Measurements from ENCODE around the gene MINDY2. TPM values are rescaled to one million over a fixed set of nuclear protein-coding genes. Genes with fewer than 3 reads are reported as not detected.

Gene MINDY2
- total RNA-seq, 8 experiments from 2014 or later, result 10.7 to 31.7 (median 18.0) TPM

DNA sequence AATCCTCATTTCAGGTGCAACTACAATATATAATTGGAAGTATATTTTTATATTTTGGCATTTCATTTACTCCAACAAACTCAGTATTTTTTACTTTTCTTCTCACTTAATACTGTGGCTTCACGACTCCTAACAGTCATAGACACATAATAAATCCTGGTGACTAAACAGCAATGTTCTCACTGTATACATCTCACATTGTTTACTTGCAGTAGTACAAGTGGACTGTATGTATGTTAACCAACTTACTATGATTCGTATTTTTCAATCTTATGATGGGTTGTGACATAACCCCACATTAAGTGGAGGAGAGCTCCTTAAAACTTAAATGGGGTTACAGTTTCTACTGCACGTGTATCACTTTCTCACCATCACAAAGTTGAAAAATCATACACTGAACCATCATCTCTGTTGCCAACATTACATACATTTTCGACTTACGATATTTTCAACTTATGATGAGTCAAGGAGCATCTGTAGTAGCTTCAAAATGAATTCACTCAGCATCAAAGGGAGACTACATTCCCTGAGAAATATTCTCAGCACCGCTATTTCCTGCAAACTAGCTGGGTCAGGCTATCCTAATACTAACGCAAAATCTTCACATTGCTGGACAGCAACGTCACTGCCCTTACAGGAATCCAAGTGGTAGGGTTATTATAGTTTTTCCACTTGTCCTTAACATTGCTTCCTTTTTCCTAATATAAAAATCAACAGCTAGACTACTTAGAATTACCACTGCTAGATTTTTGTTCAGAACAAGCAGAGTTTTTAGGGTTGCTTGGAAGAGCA is 28.9 kb upstream of the MINDY2 start:
- Histone ChIP-seq H3K4me1 (replicated peaks in 1 of 2) (peaks cover 12% of the 10 kb centered on the region in 2 donors), H3K27ac (no peak overlapping the region), H3K4me3 (no peak overlapping the region)
- 56 to 100% (median 88%) methylated on average over 1 to 7 of the region's 8 CpGs for WGBS, 10 experiments
- ATAC-seq (replicated peaks in 6 of 8), result peak in 2 of 8 experiments; percentile 22 to 29
- in situ Hi-C loops (cut with MboI; ENCODE audit: low pct_unique_long_range_greater_than_20kb in 2 of 9, low sequenced_read_pairs in 9 of 9, unreplicated experiment in 9 of 9), result no loop called here

DNA sequence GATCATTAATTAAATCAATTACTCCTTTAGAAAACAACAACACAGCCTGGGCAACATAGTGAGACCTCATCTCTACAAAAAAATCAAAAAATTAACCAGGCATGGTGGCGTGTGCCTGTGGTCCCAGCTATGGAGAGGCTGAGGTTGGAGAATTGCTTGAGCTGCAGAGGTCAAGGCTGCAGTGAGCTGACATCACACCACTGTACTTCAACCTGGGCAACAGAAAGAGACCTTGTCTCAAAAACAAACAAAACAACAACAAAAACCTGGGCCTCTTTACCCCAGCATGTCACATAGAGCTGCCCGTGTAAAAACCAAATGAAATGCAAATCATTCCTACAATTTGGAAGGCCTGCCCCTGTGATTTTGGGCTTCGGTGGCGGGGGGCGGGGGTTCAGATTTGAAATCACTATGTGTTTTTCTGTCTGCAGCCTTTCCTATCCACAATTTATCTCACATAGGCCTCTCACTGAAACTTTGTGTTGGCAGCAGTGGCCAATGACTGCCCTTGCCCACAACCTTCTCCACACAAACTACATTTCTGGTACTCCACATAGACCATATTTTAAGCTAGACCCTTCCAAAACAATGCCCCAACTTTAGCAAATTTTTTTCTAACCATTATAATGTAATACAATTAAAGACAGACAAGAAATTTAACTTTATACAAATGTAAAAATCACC is 28.1 kb upstream of the MINDY2 start:
- in situ Hi-C loops (cut with MboI; ENCODE audit: low pct_unique_long_range_greater_than_20kb in 2 of 9, low sequenced_read_pairs in 9 of 9, unreplicated experiment in 9 of 9), result no loop called here
- Histone ChIP-seq H3K27ac (no peak overlapping the region), H3K4me1 (replicated peaks in 1 of 2) (peaks cover 12 to 13% of the 10 kb centered on the region in 2 donors), H3K4me3 (no peak overlapping the region)
- WGBS, 10 experiments, result 40 to 100% (median 81%) methylated on average over 1 to 5 of the region's 5 CpGs; no CpG with 5 or more reads in 3 of the 10 experiments
- peak in 2 of 8 experiments; percentile 45 to 51 for ATAC-seq (replicated peaks in 6 of 8)

DNA sequence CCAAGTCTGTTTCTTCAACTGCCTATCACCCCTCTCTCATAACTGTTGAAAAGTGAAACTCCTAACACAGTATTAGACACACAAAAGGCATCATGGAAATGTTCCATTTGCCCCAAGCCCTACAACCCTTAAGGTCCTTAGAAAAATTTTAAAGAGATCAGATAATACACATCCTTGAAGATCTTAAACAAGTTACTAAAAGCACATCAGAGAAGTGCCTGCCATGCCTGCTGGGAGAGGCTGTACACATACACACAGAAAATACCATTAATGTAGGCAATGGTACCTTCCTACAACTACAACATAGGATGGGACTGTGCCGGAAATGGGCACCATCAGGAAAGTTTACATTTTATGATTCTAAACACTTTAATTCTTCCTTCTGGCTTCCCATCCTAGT is 24.9 kb upstream of the MINDY2 start:
- WGBS, 10 experiments, result 57 to 100% (median 100%) methylated on average over 1 of the region's 1 CpG; no CpG with 5 or more reads in 3 of the 10 experiments
- Histone ChIP-seq H3K4me1 (replicated peaks in 1 of 2) (peaks cover 12 to 13% of the 10 kb centered on the region in 2 donors), H3K27ac (no peak overlapping the region), H3K4me3 (peak overlapping the region in 1 of 5 donors; percentile 0)
- ATAC-seq (replicated peaks in 6 of 8), result no peak
- in situ Hi-C loops (cut with MboI; ENCODE audit: low pct_unique_long_range_greater_than_20kb in 2 of 9, low sequenced_read_pairs in 9 of 9, unreplicated experiment in 9 of 9), result no loop called here

DNA sequence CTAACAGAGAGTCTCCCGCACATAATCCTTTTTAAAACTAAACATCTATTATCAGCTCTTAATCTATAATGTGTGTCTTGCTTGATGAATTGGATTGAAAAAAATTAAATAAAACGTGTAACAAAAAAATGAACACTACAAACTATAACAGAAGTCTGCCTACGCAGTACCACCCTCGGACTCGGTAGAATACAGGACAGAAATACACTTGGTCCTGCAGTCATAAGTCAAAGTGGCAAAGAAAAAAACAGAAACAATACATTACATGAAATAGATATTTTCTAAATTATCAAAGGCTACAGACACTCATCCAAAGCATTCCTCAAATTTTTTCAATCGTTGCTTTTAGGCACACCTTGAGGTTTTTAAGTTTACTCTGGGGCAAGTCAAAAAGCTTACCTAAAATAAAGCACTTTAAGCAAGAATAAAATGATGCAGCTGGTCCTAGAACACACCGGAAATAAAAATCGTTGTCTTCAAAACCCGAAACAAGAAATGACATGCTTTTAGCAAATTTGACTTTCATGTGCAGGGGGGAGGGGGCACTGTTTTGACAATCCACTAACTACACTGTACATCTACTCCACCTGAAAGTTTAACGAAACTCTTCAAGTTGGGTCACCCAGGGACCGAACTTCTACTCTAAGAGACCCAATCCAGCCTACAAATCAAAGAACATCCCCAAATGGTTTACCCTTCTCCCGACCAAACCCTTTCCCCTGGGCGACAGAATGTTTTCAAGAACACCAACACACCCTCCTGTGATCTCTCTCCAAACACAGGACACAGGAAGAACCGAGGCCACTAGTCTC is 22.9 kb upstream of the MINDY2 start:
- WGBS, 10 experiments, result 0 to 14% (median 1%) methylated on average over 1 to 14 of the region's 14 CpGs
- no peak for ATAC-seq (replicated peaks in 6 of 8)
- Histone ChIP-seq H3K4me3 (peak overlapping the region; percentile 64 to 89 (median 67)), H3K27ac (peak overlapping the region in 1 of 2 donors; percentile 89), H3K4me1 (replicated peaks in 1 of 2) (peaks cover 5 to 13% of the 10 kb centered on the region in 2 donors)
- in situ Hi-C loops (cut with MboI; ENCODE audit: low pct_unique_long_range_greater_than_20kb in 2 of 9, low sequenced_read_pairs in 9 of 9, unreplicated experiment in 9 of 9), result no loop called here

DNA sequence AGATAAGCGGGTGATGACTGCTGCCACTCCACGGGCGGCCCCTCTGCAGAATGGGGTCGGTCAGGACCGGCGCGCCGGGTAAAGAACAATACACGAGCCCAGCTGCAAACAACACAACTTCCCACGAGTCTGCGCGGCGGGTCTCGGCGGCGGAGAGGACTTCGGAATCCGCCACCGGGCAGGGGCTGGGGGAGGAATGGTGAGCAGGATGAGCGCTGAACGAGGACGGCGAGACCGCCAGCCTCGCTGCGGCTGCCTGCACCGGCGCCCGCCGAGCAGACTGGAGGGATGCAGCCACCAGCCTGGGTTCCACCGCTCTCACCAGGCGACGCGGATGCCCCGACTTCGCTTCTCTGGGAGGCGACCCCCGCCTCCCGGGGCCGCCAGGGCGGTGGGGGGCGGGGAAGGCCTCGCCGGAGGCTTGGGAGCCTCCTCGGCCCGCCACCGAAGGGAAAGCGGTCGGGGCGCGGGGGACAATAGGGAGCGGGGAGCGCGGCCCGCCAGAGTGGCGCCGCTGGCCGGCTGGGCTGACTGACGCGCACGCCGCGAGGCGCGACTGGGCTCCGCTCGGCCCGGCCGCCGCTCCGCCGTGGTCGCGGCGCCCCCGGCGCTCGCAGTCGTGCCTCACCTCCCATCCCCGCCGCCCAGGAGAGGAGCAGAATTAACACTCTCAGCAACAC is 22.1 kb upstream of the MINDY2 start:
- Histone ChIP-seq H3K4me1 (replicated peaks in 1 of 2) (peaks cover 5 to 13% of the 10 kb centered on the region in 2 donors), H3K4me3 (peak overlapping the region; percentile 64 to 89 (median 67)), H3K27ac (peak overlapping the region; percentile 78 to 89)
- 0% methylated on average over 2 to 3 of the region's 81 CpGs; no CpG with 5 or more reads in 8 of the 10 experiments for WGBS, 10 experiments
- in situ Hi-C loops (cut with MboI; ENCODE audit: low pct_unique_long_range_greater_than_20kb in 2 of 9, low sequenced_read_pairs in 9 of 9, unreplicated experiment in 9 of 9), result no loop called here
- peak; percentile 30 to 53 (median 45) for ATAC-seq (replicated peaks in 6 of 8)

DNA sequence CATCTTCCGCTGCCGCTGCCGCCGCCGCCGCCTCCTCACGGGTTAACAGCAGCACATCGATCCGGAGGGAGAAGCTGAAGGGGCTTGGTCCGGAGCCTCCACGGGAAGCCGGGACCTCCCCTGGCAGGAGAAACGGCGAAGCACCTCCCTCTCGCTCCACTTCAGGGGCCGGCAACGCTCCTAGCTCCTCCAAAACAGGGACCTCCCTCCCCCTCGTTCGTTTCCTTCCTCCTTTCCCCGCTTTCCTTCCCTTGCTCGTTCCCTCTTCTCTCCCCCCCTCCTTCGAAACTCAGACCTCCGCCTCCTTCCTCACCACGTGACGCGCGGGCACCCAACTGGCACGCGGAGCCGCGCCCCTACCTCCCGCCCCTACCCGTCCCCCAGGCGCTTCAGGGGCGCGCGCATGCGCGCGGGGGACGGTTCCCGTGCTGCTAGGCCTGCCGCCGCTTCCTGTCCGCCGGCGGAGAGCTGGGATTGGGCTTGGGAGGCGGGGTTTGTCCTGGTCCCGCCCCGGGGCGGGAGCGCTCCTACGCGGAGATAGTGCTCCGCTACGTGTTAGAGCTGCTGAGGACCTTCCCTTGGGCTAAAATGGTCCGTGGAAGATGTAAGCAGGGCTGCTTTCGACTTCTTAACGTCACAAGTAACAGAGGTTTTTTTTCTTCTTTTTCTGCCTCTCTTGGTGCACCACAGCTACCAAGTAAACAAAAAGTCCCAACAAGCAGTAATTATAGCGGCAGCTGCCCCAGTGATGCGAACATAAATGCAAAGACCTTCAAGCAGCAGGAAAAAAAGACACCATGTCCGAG is 21.4 kb upstream of the MINDY2 start, which contains the start of gene ADAM10:
ADAM10 (minus strand) TSS at position 176 of the 806 bp plus-strand sequence; CDS start at position 3, 173 bp downstream.
- in situ Hi-C loops (cut with MboI; ENCODE audit: low pct_unique_long_range_greater_than_20kb in 2 of 9, low sequenced_read_pairs in 9 of 9, unreplicated experiment in 9 of 9), result no loop called here

DNA sequence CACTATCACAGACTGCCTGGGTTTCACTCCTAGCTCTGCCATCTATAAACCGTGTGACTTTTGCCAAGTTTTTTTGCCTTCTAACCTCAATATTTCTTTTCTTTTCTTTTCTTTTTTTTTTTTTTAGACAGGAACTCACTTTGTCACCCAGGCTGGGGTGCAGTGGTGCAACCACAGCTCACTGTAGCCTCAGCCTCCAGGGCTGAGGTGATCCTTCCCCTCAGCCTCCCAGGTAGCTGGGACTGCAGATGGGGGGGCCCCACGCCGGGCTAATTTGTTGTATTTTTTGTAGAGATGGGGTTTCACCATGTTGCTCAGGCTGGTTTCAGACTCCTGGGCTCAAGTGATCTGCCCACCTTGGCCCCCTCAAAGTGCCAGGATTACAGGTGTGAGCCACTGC is 18.4 kb upstream of the MINDY2 start:
- in situ Hi-C loops (cut with MboI; ENCODE audit: low pct_unique_long_range_greater_than_20kb in 2 of 9, low sequenced_read_pairs in 9 of 9, unreplicated experiment in 9 of 9), result no loop called here
- ATAC-seq (replicated peaks in 6 of 8), result no peak
- WGBS, 10 experiments, result 22 to 92% (median 82%) methylated on average over 1 to 3 of the region's 3 CpGs; no CpG with 5 or more reads in 1 of the 10 experiments
- Histone ChIP-seq H3K4me1 (replicated peaks in 1 of 2) (no peaks in the 10 kb centered on the region), H3K27ac (no peak overlapping the region), H3K4me3 (no peak overlapping the region)

More for the DNA sequence above, 21.4 kb upstream of the MINDY2 start, which contains the start of gene ADAM10:
- Histone ChIP-seq H3K27ac (peak within 1 kb of the TSS; percentile 78 to 89), H3K4me3 (peak within 1 kb of the TSS; percentile 64 to 89 (median 67)), H3K4me1 (replicated peaks in 1 of 2) (peaks cover 5 to 13% of the 10 kb centered on the region in 2 donors)
- WGBS, 10 experiments, result 0 to 10% (median 0%) methylated on average over 2 to 8 of the region's 62 CpGs; no CpG with 5 or more reads in 2 of the 10 experiments
- peak; percentile 80 to 93 (median 91) for ATAC-seq (replicated peaks in 6 of 8)

DNA sequence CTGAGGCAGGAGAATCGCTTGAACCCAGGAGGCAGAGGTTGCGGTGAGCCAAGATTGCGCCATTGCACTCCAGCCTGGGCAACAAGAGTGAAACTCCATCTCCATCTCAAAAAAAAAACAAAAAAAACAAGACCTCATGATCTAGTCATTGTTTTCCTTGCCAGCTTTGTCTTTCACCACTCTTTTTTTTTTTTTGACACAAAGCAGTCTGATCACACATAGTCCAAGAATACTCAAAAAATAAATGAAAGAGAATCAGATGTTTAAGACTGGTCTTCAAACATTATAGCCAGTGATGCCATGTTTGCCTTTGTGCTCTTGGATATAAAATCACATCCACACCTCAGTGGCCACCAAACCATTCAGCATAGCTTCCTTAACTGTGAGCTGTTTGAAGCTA is 15.8 kb upstream of the MINDY2 start:
- WGBS, 10 experiments, result 80 to 100% (median 90%) methylated on average over 2 to 3 of the region's 3 CpGs; no CpG with 5 or more reads in 7 of the 10 experiments
- H3K4me1 ChIP-seq (replicated peaks in 1 of 2), result no peaks in the 10 kb centered on the region
- in situ Hi-C loops (cut with MboI; ENCODE audit: low pct_unique_long_range_greater_than_20kb in 2 of 9, low sequenced_read_pairs in 9 of 9, unreplicated experiment in 9 of 9), result no loop called here
- H3K4me3 ChIP-seq, result no peak overlapping the region
- no peak overlapping the region for H3K27ac ChIP-seq
- no peak for ATAC-seq (replicated peaks in 6 of 8)

DNA sequence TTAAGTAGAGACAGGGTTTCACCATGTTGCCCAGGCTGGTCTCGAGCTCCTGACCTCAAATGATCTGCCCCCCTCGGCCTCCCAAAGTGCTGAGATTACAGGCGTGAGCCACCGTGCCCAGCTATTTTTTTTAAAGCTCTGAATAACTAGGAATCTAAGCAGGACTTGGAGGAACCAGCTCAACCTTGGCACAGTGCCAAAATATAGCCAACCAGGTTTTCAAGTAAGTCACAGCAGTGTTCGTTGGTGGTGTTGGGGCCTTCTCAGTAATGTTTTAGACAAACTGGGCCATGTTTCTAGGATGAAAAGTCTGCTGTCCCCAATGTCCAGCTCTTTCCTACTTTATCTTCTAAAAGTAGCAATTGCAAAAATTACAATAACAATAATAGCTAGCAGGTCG is 15.1 kb upstream of the MINDY2 start:
- WGBS, 10 experiments, result 0 to 90% (median 77%) methylated on average over 1 to 6 of the region's 6 CpGs; no CpG with 5 or more reads in 1 of the 10 experiments
- in situ Hi-C loops (cut with MboI; ENCODE audit: low pct_unique_long_range_greater_than_20kb in 2 of 9, low sequenced_read_pairs in 9 of 9, unreplicated experiment in 9 of 9), result no loop called here
- Histone ChIP-seq H3K27ac (no peak overlapping the region), H3K4me1 (replicated peaks in 1 of 2) (no peaks in the 10 kb centered on the region), H3K4me3 (no peak overlapping the region)
- no peak for ATAC-seq (replicated peaks in 6 of 8)

DNA sequence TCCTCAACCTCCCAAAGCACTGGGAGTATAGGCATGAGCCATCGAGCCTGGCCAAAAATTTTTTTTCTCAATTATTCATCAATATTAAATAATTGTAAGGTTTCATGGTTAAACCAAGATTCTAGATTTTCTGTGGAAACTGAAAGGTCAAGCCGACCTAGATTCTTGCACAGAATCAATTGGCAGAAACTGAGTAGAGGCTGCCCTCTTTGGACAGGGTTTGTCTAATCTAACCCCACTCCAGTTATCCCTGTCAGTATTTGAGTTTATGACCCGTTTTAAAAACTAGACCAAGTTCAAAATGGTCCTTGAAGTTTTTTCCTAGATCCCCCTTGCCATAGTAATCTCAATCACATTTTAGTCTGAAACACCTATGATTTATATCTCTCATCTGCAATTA is 13.0 kb upstream of the MINDY2 start:
- no peaks in the 10 kb centered on the region for H3K4me1 ChIP-seq (replicated peaks in 1 of 2)
- in situ Hi-C loops (cut with MboI; ENCODE audit: low pct_unique_long_range_greater_than_20kb in 2 of 9, low sequenced_read_pairs in 9 of 9, unreplicated experiment in 9 of 9), result no loop called here
- no peak overlapping the region for H3K27ac ChIP-seq
- WGBS, 10 experiments, result 11 to 72% (median 38%) methylated on average over 1 to 3 of the region's 3 CpGs; no CpG with 5 or more reads in 2 of the 10 experiments
- H3K4me3 ChIP-seq, result no peak overlapping the region
- peak in 1 of 8 experiments; percentile 19 for ATAC-seq (replicated peaks in 6 of 8)

DNA sequence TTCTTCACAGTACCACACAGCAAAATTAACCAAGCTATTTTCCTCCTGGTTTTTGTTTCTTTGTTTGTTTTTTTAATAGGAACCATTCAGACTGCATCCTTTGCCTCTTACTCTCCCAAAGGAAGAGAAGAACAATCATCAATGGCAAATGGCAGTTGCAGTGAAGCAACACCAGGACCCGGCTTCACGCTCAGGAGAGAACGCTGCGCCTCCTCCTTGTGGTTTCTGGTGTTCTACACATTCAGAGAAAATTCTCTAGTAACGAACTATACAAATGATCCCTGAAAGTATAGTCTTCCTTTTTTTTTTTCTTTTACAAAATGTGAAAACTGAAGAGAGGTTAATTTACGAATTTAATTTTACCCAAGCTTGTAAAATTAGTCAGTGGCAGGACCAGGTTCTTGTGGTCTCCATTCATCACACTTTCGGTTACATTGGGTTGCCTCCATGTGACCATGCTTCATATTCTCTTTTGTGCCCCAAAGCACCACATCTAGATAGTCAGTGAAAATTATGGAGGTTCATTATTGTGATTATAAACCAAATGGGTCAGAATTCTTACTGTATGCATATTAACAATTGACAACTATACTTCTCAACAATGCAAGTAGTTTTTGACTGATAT is 10.6 kb upstream of the MINDY2 start:
- Histone ChIP-seq H3K27ac (no peak overlapping the region), H3K4me1 (replicated peaks in 1 of 2) (no peaks in the 10 kb centered on the region), H3K4me3 (no peak overlapping the region)
- ATAC-seq (replicated peaks in 6 of 8), result no peak
- WGBS, 10 experiments, result 47 to 98% (median 85%) methylated on average over 4 to 7 of the region's 7 CpGs
- in situ Hi-C loops (cut with MboI; ENCODE audit: low pct_unique_long_range_greater_than_20kb in 2 of 9, low sequenced_read_pairs in 9 of 9, unreplicated experiment in 9 of 9), result no loop called here

All from motor neuron (in vitro differentiated cells).